Right lobe of liver (tissue), 4 donors: ENCODE data around the gene HSPB6.

Source experiments
- CTCF ChIP-seq, 4 donors: fragments of 200-600 bp in 3 of 4; fragments of 450-650 bp in 1 of 4; IDR thresholded peaks; one replicate each; pipeline versions ENCODE4 v1.5.1 to v1.8.0; 2016 to 2022; ENCODE audit warnings: antibody characterized with exemption in 4 of 4, mild to moderate bottlenecking in 2 of 4
- POLR2A ChIP-seq: fragments of 450-650 bp; IDR thresholded peaks from one replicate; pipeline ENCODE4 v1.6.1; 2017; ENCODE audit warnings: antibody characterized with exemption, mild to moderate bottlenecking
- donor health status: DM: no; HTN: no; CAD: no.
- donor health status: DM: no; HTN: no; CAD: no.
- donor health status: DM: no; HTN: yes; CAD: no.

GRCh38 chr19:35748106-35749020 is 8.5 kb downstream of the HSPB6 start, which contains the start of gene LIN37:
- peak in 2 of 4 donors; percentile 19 to 25 for TF ChIP-seq CTCF (IDR thresholded peaks at IDR 0.05)
- TF ChIP-seq POLR2A = peak; percentile 93
